ENCODE data around the gene MAGEL2. TPM values are rescaled to one million over a fixed set of nuclear protein-coding genes. Genes with fewer than 3 reads are reported as not detected.

The MAGEL2 gene
- total RNA-seq, 6 experiments from 2014 or later, result 0.04 to 0.05 TPM; not detected in 4

DNA sequence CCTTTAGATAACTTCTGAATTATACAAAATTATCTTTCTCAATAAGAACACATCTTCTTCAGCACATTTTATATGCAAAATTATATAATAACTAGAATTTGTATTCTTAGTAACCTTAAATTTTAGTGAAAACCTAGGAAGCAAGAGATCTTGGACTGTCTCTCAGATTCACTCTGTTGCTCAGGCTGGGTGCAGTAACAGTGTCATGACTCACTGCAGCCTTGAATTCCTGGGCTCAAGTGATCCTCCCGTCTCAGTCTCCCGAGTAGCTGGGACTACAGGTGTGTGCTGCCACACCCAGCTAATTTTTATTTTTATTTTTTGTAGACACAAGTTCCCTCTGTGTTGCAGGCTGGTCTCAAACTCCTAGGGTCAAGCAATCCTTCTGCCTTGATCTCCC, 52.3 kb downstream of the MAGEL2 start:
- no peaks in the 10 kb centered on the region for H3K4me1 ChIP-seq
- ATAC-seq (no peak), DNase-seq (no peak)
- TF ChIP-seq, protein P1, sequence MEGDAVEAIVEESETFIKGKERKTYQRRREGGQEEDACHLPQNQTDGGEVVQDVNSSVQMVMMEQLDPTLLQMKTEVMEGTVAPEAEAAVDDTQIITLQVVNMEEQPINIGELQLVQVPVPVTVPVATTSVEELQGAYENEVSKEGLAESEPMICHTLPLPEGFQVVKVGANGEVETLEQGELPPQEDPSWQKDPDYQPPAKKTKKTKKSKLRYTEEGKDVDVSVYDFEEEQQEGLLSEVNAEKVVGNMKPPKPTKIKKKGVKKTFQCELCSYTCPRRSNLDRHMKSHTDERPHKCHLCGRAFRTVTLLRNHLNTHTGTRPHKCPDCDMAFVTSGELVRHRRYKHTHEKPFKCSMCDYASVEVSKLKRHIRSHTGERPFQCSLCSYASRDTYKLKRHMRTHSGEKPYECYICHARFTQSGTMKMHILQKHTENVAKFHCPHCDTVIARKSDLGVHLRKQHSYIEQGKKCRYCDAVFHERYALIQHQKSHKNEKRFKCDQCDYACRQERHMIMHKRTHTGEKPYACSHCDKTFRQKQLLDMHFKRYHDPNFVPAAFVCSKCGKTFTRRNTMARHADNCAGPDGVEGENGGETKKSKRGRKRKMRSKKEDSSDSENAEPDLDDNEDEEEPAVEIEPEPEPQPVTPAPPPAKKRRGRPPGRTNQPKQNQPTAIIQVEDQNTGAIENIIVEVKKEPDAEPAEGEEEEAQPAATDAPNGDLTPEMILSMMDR (IDR thresholded peaks at IDR 0.05), result no peak
- TF ChIP-seq POLR2A (IDR thresholded peaks at IDR 0.05), result no peak
- WGBS (ENCODE audit: insufficient coverage, low coverage, low lambda C conversion rate, missing lambda C conversion rate), result 53% methylated on average over 2 of the region's 2 CpGs
- no peak overlapping the region for H3K27ac ChIP-seq
- H3K36me3 ChIP-seq, result no peaks in the 10 kb centered on the region
- H3K27me3 ChIP-seq, result no peaks in the 10 kb centered on the region
- no peaks in the 10 kb centered on the region for H3K9me3 ChIP-seq
- intact Hi-C loops (cut with DNase I), result no loop called here
- H3K4me3 ChIP-seq, result no peak overlapping the region

GRCh38 chr15:23594252-23594770, 53.4 kb downstream of the MAGEL2 start:
- WGBS (ENCODE audit: insufficient coverage, low coverage, low lambda C conversion rate, missing lambda C conversion rate), result 53% methylated on average over 7 of the region's 7 CpGs
- TF ChIP-seq, protein P1 (IDR thresholded peaks at IDR 0.05), result no peak
- Histone ChIP-seq H3K27ac (no peak overlapping the region), H3K36me3 (no peaks in the 10 kb centered on the region), H3K4me1 (no peaks in the 10 kb centered on the region), H3K27me3 (no peaks in the 10 kb centered on the region), H3K9me3 (no peaks in the 10 kb centered on the region), H3K4me3 (no peak overlapping the region)
- intact Hi-C loops (cut with DNase I), result no loop called here
- ATAC-seq (no peak), DNase-seq (no peak)

Other genes starting within 250 kb of the MAGEL2 start
- not detected for gene GOLGA6L2, start 200.6 kb downstream of the MAGEL2 start, total RNA-seq
- under 1 TPM in 2 of 6 experiments, not detected in 4; 0.24 to 0.44 TPM for gene MKRN3, start 82.2 kb downstream of the MAGEL2 start, total RNA-seq
- gene NDN, start 39.4 kb upstream of the MAGEL2 start, total RNA-seq, result 1 to 10 TPM; 1.6 to 3.8 (median 2.9) TPM

All from right lobe of liver (tissue), 6 donors.